ENCODE data around the gene DRC3. TPM values are rescaled to one million over a fixed set of nuclear protein-coding genes. Genes with fewer than 3 reads are reported as not detected.
"Not testable (repeated sequence)": the region's sequence is repeated elsewhere in the genome, so short reads cannot be mapped to it uniquely, and the experiment has no call there.

The DRC3 gene
- total and polyA plus RNA-seq, 2 donors, result 1.6 to 3.6 TPM

GRCh38 chr17:17947966-17948365 is 24.7 kb upstream of the DRC3 start:
- peak overlapping the region; percentile 65 for H3K27ac ChIP-seq (ENCODE audit: low read depth)
- H3K4me3 ChIP-seq (ENCODE audit: low read depth, low read length), result no peak overlapping the region
- H3K36me3 ChIP-seq (ENCODE audit: insufficient read depth), result no peaks in the 10 kb centered on the region
- DNase-seq (ENCODE audit: extremely low spot score), result no peak
- 88% methylated on average over 1 of the region's 1 CpG for WGBS
- no peaks in the 10 kb centered on the region for H3K4me1 ChIP-seq (ENCODE audit: insufficient read depth)

GRCh38 chr17:17950347-17950746 is 22.3 kb upstream of the DRC3 start:
- H3K36me3 ChIP-seq (ENCODE audit: insufficient read depth), result no peaks in the 10 kb centered on the region
- no peak overlapping the region for H3K27ac ChIP-seq (ENCODE audit: low read depth)
- WGBS, result 98% methylated on average over 7 of the region's 7 CpGs
- no peak overlapping the region for H3K4me3 ChIP-seq (ENCODE audit: low read depth, low read length)
- no peak for DNase-seq (ENCODE audit: extremely low spot score)
- H3K4me1 ChIP-seq (ENCODE audit: insufficient read depth), result peaks cover 2% of the 10 kb centered on the region

- Histone ChIP-seq H3K36me3 (ENCODE audit: insufficient read depth) (no peaks in the 10 kb centered on the region), H3K4me1 (ENCODE audit: insufficient read depth) (peaks cover 2% of the 10 kb centered on the region), H3K27ac (ENCODE audit: low read depth) (no peak overlapping the region), H3K4me3 (ENCODE audit: low read depth, low read length) (no peak overlapping the region)
- WGBS, result 93% methylated on average over 1 of the region's 1 CpG
- DNase-seq (ENCODE audit: extremely low spot score), result no peak
These were observed 21.9 kb upstream of the DRC3 start for GRCh38 chr17:17950806-17951205.

- Histone ChIP-seq H3K4me3 (ENCODE audit: low read depth, low read length) (no peak overlapping the region), H3K4me1 (ENCODE audit: insufficient read depth) (peaks cover 2% of the 10 kb centered on the region), H3K36me3 (ENCODE audit: insufficient read depth) (no peaks in the 10 kb centered on the region), H3K27ac (ENCODE audit: low read depth) (no peak overlapping the region)
- 73% methylated on average over 5 of the region's 5 CpGs for WGBS
- DNase-seq (ENCODE audit: extremely low spot score), result no peak
These were observed 21.1 kb upstream of the DRC3 start for GRCh38 chr17:17951524-17951923.

- no peak overlapping the region for H3K27ac ChIP-seq (ENCODE audit: low read depth)
- peaks cover 2% of the 10 kb centered on the region for H3K4me1 ChIP-seq (ENCODE audit: insufficient read depth)
- H3K4me3 ChIP-seq (ENCODE audit: low read depth, low read length), result no peak overlapping the region
- H3K36me3 ChIP-seq (ENCODE audit: insufficient read depth), result no peaks in the 10 kb centered on the region
- no peak for DNase-seq (ENCODE audit: extremely low spot score)
- 95% methylated on average over 3 of the region's 3 CpGs for WGBS
These were observed 20.0 kb upstream of the DRC3 start for GRCh38 chr17:17952691-17953090.

DNA sequence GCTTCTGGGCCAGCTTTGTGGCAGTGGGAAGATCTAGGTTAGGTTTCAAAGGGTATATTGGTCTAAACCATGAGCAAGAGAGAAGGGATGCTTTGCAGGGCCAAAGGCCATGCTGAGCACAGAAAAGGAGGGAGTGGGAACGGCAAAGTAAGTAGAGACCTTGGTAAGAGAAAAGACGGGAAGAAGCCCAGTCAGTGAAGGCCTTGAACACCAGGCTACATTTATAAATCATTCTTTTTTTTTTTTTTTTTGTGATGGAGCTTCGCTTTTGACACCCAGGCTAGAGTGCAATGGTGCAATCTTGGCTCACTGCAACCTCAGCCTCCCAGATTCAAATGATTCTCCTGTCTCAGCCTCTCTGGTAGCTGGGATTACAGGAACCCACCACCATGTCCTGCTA is 18.6 kb upstream of the DRC3 start:
- 99% methylated on average over 3 of the region's 3 CpGs for WGBS
- Histone ChIP-seq H3K36me3 (ENCODE audit: insufficient read depth) (no peaks in the 10 kb centered on the region), H3K27ac (ENCODE audit: low read depth) (no peak overlapping the region), H3K4me3 (ENCODE audit: low read depth, low read length) (no peak overlapping the region), H3K4me1 (ENCODE audit: insufficient read depth) (peaks cover 3% of the 10 kb centered on the region)
- no peak for DNase-seq (ENCODE audit: extremely low spot score)

DNA sequence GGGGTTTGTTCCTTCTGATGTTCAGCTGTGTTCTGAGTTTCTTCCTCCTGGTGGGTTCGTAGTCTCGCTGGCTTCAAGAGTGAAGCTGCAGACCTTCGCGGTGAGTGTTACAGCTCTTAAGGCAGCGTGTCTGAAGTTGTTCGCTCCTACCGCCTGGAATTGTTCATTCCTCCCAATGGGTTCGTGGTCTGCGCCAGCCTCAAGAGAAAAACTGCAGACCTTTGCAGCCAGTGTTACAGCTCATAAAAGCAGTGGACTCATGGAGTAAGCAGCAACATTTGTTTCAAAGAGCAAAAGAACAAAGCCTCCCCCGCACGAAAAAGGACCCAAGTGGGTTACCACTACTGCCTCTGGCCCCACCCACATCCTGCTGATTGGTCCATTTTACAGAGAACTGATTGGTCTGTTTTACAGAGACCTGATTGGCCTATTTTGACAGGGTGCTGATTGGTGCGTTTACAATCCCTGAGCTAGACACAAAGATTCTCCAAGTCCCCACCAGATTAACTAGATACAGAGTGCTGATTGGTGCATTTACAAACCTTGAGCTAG is 16.8 kb upstream of the DRC3 start:
- H3K27ac ChIP-seq (ENCODE audit: low read depth); H3K4me1 ChIP-seq (ENCODE audit: insufficient read depth); H3K36me3 ChIP-seq (ENCODE audit: insufficient read depth); H3K4me3 ChIP-seq (ENCODE audit: low read depth, low read length); DNase-seq (ENCODE audit: extremely low spot score): not testable (repeated sequence)
- WGBS, result 98% methylated on average over 12 of the region's 12 CpGs

- Histone ChIP-seq H3K4me1 (ENCODE audit: insufficient read depth) (peaks cover 4% of the 10 kb centered on the region), H3K27ac (ENCODE audit: low read depth) (peak overlapping the region; percentile 63), H3K4me3 (ENCODE audit: low read depth, low read length) (no peak overlapping the region), H3K36me3 (ENCODE audit: insufficient read depth) (no peaks in the 10 kb centered on the region)
- no peak for DNase-seq (ENCODE audit: extremely low spot score)
- WGBS, result 85% methylated on average over 7 of the region's 7 CpGs
These were observed 15.1 kb upstream of the DRC3 start for GRCh38 chr17:17957584-17957916.

DNA sequence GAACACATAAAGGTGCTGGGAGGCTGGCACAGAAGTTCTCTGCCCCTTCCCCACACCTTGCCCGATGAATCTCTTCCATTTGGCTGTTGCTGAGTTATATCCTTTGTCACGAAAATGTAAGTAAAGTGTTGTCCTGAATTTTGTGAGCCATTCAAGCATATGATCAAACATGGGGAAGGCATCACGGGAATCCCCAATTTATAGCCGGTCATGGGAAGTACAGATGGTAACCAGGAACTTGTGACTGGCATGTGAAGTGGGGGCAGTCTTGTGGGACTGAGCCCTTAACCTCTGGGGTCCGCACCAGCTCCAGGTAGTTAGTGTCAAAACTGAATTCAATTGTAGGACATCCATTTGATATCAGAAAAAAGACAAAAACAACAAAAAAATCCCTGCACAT is 13.7 kb upstream of the DRC3 start:
- H3K27ac ChIP-seq (ENCODE audit: low read depth), result peak overlapping the region; percentile 63
- no peak for DNase-seq (ENCODE audit: extremely low spot score)
- no peak overlapping the region for H3K4me3 ChIP-seq (ENCODE audit: low read depth, low read length)
- peaks cover 2% of the 10 kb centered on the region for H3K4me1 ChIP-seq (ENCODE audit: insufficient read depth)
- no peaks in the 10 kb centered on the region for H3K36me3 ChIP-seq (ENCODE audit: insufficient read depth)
- 80% methylated on average over 5 of the region's 5 CpGs for WGBS

GRCh38 chr17:17959520-17960361 is 12.9 kb upstream of the DRC3 start:
- Histone ChIP-seq H3K4me3 (ENCODE audit: low read depth, low read length) (no peak overlapping the region), H3K36me3 (ENCODE audit: insufficient read depth) (no peaks in the 10 kb centered on the region), H3K4me1 (ENCODE audit: insufficient read depth) (peaks cover 2% of the 10 kb centered on the region), H3K27ac (ENCODE audit: low read depth) (peak overlapping the region; percentile 66)
- no peak for DNase-seq (ENCODE audit: extremely low spot score)
- WGBS, result 37% methylated on average over 7 of the region's 7 CpGs

GRCh38 chr17:17960500-17961030 is 12.1 kb upstream of the DRC3 start:
- 79% methylated on average over 5 of the region's 5 CpGs for WGBS
- Histone ChIP-seq H3K4me1 (ENCODE audit: insufficient read depth) (peaks cover 2% of the 10 kb centered on the region), H3K4me3 (ENCODE audit: low read depth, low read length) (no peak overlapping the region), H3K36me3 (ENCODE audit: insufficient read depth) (no peaks in the 10 kb centered on the region), H3K27ac (ENCODE audit: low read depth) (no peak overlapping the region)
- DNase-seq (ENCODE audit: extremely low spot score), result no peak

DNA sequence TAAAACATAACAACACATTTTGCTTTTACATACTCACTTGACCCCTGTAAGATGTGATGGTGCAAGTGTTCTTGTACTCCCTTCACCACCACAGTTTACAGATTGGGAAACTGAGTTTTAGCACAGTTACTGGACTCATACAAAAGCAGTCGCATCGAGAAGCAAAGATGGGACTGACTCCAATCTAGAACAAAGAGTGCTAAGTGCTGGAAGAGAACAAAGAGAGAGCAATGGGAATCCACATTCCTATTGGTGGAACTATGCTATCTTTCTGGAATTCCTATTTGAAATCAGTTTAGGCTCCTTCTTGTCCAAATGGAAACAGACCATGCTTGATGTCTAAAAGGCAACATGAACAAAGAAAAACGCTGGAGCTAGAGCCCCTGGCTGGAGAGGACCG is 9.6 kb upstream of the DRC3 start:
- Histone ChIP-seq H3K4me3 (ENCODE audit: low read depth, low read length) (no peak overlapping the region), H3K27ac (ENCODE audit: low read depth) (no peak overlapping the region), H3K4me1 (ENCODE audit: insufficient read depth) (peaks cover 2% of the 10 kb centered on the region), H3K36me3 (ENCODE audit: insufficient read depth) (no peaks in the 10 kb centered on the region)
- 82% methylated on average over 4 of the region's 4 CpGs for WGBS
- DNase-seq (ENCODE audit: extremely low spot score), result no peak

DNA sequence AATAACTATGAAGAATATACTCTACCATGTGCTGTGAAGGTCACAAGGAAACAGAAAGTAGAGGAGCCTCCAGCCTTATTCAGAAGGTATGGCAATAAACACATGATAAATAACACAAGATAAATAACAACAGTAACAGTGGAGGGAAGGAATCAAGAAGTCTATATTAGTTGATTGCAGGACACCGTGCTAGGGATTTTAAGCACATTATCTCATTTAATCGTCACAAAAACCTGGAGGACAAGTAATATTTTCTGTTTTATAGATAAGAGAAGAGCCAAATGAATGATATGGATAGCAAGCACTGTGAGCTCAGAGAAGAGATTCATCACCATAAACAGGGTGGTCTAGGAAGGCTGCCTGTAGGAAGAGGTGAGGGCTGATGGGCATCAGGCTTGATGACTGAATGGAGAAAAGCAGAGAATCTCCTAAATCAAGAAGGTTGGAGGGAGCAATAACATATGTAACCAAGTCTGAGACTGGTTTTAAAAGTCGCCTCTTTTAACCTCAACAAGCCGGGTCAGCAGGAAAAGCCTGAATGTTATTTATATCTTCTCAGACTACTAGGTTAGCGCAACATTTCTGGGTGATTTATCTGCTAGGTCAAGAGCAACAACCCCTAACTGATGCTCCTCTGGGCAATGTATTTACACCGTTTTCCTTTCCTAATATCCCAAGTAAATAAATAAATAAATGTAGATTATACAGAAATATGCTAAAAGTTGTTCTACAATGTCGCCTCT is 8.8 kb upstream of the DRC3 start:
- no peak for DNase-seq (ENCODE audit: extremely low spot score)
- 79% methylated on average over 7 of the region's 7 CpGs for WGBS
- H3K4me1 ChIP-seq (ENCODE audit: insufficient read depth), result peaks cover 2% of the 10 kb centered on the region

DNA sequence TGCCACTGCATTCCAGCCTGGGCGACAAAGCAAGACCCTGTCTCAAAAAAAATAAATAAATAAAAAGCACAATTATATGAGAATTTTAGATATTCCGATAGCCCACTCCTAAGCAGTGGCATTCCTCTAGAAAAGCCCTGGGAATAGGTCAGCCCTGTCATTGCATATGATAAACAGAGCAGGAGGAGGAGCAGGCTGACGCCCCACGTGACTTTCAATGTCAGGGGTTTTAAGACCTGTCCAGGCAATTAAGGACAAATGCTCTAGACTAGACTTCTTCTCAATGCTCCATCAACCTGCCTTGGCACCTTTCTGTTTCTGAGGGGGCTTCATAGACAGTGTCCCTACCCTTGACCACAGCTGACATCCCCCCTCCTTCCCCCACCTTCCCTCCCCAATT is 8.0 kb upstream of the DRC3 start:
- H3K27ac ChIP-seq (ENCODE audit: low read depth), result no peak overlapping the region
- no peak overlapping the region for H3K4me3 ChIP-seq (ENCODE audit: low read depth, low read length)
- no peaks in the 10 kb centered on the region for H3K36me3 ChIP-seq (ENCODE audit: insufficient read depth)
- WGBS, result 82% methylated on average over 4 of the region's 4 CpGs
- H3K4me1 ChIP-seq (ENCODE audit: insufficient read depth), result no peaks in the 10 kb centered on the region
- DNase-seq (ENCODE audit: extremely low spot score), result no peak

More for the DNA sequence above, 8.8 kb upstream of the DRC3 start:
- no peaks in the 10 kb centered on the region for H3K36me3 ChIP-seq (ENCODE audit: insufficient read depth)
- no peak overlapping the region for H3K27ac ChIP-seq (ENCODE audit: low read depth)
- H3K4me3 ChIP-seq (ENCODE audit: low read depth, low read length), result no peak overlapping the region

Data from urinary bladder (tissue), 4 donors.